GM19395 (cell line): ENCODE measurements around the gene NUP210L.
"Not testable (repeated sequence)": the region's sequence is repeated elsewhere in the genome, so short reads cannot be mapped to it uniquely, and the experiment has no call there.

ENCODE experiments used
- ATAC-seq: cut with Tn5 transposase; IDR thresholded peaks from one replicate; pipeline ENCODE4 v1.9.1; 2021; ENCODE audit warnings: mild to moderate bottlenecking, moderate library complexity; ENCODE audit not compliant: unreplicated experiment

The NUP210L gene

DNA sequence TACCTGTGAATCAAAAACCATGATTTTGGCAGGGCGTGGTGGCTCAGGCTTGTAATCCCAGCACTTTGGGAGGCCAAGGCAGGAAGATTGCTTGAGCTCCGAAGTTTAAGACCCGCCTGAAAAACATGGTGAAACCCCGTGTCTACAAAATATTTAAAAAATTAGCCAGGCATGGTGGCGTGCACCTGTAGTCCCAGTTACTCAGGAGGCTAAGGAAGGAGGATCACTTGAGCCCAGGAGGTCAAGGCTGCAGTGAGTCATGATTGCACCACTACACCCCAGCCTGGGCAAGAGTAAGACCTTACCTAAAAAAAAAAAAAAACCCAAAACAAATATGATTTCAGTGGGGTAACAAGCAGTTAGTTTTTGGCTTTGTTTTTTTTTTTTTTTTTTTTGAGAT is 54.7 kb downstream of the NUP210L start:
- not testable (repeated sequence) for ATAC-seq

DNA sequence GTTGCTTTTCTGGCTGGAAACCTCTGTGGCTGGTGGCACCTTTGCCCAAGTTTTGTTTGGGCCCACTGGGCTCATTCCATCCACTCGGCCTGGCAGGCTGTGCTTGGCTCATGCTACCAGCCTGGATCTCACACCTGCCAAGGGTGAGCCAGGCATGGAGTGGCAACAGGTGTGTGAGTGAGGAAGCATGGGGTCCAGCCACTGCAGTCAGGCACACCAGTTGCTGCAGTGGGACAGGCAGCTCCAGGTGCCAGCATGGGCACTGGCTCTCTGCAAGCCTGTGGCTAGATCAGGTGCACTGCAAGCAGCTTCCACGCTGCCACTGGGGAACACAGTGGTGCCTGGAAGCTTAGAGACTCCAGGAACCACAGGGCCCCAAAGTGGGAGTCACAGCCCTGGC is 57.0 kb downstream of the NUP210L start:
- ATAC-seq, result no peak

DNA sequence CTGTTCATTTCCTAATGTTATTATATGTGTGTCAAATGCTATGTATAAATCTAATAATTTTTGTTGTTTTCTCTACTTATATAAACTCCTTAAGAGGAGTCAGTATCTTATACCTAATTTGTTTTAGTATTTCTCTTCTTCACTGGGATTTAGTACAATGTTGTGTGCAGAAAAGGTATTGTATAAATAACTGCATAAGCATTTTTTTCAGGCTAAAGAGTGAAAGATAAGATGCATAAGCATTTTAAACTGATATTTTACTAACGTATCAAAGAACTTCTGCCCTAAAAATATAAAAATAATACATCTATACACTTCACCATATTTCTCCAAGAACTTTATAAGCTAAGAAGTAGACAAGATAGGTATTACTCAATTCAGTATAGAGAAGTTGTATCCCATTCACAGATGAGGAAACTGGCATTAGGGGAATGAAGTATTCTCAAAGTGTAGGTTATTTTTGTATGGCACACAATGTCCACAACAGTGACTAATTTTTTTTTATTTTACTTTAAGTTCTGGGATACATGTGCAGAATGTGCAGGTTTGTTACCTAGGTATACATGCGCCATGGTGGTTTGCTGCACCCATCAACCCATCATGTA is 59.3 kb downstream of the NUP210L start:
- no peak for ATAC-seq

DNA sequence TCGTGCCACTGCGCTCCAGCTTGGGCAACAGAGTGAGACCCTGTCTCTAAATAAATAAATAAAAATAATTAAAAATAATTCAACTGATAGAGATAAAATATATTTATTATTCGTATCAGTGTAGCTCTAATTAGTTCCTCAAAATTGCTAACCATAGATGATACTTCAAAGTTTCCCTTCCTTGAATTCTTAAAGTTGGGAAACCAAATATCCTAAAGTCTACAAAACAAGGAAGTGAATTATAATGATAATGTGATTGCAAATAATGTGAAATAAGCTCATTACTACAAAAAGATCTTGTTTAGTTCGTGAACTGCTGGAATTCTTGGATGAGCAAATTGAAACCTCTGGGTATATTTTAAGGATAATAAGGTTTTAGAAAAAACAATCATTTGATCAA is 60.5 kb downstream of the NUP210L start:
- no peak for ATAC-seq

DNA sequence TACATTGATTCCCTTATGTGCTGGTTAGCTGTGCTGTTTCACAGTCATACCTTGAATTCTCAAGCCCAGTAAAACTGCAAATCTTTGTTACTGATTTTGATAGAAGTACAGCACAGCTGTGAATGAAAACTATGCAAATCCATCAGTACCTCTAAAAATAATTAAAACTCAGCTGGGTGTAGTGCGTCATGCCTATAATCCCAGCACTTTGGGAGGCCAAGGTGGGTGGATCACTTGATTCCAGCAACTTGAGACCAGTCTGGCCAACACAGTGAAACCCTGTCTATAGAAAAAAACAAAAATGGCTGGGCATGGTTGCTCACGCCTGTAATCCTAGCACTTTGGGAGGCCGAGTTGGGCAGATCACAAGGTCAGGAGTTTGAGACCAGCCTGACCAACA is 61.2 kb downstream of the NUP210L start:
- no peak for ATAC-seq

DNA sequence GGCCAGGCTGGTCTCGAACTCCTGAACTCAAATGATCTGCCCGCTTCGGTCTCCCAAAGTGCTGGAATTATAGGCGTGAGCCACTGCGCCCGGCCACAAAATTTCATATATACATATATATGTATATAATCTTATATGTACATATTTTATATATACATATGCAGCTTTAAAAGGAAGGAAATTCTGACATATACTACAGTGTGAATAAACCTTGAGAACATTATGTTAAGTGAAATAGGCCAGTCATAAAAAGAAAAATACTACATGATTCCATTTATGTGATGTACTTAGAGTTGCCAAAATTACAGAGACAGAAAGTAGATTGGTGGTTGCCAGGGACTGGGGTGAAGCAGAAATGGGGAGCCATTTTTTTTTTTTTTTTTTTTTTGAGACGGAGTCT is 63.2 kb downstream of the NUP210L start:
- no peak for ATAC-seq

DNA sequence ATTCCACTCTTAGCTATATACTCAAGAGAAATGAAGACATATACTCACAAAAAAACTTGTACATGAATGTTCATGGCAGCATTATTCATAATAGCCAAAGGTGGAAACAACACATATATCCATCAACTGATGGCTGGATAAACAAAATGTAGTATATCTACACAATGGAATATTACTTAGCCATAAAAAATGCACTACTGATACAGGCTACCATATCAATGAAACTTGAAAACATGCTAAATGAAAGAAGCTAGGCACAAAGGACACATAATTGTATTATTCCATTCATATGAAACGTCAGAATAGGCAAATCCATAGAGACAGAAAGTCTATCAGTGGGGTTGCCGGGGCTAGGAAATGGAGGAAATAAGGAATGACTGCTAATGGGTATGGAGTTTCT is 67.3 kb downstream of the NUP210L start:
- no peak for ATAC-seq

DNA sequence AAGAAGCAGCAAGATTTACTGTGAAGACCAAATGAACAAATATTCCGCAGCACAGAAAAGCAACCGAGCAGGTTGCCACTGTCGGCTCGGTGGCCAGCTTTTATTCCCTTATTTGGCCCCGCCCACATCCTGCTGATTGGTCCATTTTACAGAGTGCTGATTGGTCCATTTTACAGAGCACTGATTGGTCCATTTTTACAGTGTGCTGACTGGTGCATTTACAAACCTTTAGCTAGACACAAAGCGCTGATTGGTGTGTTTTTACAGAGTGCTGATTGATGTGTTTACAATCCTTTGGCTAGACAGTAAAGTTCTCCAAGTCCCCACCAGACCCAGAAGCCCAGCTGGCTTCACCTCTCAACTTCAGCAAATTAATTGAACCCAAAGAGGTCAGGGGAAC is 71.8 kb downstream of the NUP210L start:
- ATAC-seq, result not testable (repeated sequence)

DNA sequence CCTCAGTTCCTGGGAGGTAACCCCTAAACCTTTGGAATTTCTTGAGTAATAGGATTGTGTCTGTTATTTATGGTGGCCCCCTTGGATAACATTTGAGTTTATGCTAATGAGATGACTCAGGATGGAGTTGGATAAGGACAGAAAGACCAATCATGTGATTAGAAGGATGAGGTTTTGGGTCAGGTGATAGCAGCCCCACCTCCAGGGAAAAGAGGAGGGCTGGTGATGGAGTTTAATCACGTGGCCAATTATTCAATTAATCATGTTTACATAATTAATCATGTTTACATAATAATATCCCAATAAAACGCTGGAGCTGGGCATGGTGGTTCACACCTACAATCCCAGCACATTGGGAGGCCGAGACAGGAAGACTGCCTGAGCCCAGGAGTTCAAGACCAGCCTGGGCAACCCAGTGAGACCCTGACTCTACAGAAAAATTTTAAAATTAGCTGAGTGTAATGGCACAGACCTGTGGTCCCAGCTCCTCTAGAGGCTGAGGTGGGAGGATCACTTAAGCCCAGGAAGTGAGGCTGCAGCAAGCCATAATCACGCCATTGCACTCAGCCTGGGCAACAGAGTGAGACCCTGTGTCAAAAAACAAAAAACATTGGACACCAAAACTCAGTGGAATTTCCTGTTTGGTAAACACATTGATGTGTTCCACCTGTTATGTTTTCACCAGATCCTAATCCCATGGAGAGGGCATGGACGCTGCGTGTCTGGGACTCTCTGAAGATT is 73.3 kb downstream of the NUP210L start:
- no peak for ATAC-seq

DNA sequence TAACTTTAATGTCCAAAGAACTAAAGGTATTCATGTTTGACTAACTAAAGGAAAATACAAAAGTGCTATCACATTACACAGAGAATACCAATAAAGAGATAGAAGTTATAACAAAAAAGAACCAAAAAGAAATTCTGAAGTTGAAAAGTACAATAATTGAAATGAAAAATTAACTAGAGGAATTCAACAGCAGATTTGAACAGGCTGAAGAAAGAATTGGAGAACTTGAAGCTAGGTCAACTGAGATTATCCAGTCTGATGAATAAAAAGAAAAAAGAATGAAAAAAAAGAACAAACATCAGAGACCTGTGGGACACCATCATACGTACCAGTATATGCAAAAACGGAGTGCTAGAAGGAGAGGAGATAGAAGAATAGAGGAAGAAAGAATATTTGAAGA is 78.5 kb downstream of the NUP210L start:
- no peak for ATAC-seq

DNA sequence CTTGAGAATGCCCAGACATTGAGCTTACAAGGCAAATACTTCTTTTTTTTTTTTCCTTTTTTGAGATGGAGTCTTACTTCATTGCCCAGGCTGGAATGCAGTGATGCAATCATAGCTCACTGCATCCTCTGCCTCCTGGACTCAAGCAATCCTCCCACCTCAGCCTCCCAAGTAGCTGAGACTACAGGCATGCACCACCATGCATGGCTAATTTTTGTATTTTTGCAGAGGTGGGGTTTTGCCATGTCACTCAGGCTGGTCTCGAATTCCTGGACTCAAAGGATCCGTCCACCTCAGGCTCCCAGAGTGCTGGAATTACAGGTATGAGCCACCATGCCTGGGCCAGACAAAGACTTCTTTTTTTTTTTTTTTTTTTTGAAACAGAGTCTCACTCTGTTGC is 79.1 kb downstream of the NUP210L start:
- no peak for ATAC-seq

DNA sequence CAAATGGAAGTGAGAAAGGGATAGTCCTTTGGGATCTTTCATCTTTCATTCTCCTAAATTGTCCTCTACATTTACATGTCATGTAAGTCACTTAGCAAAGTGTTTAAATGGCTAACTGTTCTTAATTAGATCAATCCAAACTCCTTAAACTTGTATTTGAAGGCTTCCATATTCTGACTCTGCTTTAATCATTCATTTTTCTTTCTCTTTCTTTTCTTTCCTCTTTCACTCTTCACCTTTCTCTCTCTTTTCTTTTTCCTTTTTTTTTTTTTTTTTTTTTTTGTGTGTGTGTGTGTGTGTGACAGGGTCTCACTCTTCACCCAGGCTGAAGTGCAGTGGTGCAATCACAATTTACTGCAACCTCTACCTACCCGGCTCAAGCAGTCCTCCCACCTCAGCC is 92.6 kb downstream of the NUP210L start:
- ATAC-seq, result no peak

DNA sequence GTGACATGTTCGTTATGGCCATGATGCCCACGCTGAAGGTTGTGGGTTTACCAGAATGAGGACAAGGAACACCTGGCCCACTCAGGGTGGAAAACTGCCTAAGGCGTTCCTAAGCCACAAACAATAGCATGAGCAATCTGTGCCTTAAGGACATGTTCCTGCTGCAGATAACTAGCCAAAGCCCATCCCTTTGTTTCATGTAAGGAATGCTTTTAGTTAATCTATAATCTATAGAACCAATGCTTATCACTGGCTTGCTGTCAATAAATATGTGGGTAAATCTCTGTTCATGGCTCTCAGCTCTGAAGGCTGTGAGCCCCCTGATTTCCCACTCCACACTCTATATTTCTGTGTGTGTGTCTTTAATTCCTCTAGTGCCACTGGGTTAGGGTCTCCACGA is 107.4 kb downstream of the NUP210L start:
- not testable (repeated sequence) for ATAC-seq

DNA sequence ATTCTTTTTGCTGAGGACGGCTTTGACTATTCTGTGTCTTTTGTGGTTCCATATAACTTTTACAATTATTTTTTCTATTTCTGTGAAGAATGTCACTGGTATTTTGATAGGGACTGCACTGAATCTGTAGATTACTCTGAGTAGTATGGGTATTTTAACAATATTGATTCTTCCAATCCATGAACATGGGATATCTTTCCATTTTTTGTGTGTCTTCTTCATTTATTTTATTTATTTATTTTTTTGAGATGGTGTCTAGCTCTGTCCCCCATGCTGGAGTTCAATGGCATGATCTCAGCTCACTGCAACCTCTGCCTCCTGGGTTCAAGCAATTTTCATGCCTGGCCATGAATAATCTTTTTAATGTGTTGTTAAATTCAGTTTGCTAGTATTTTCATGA is 121.2 kb downstream of the NUP210L start:
- ATAC-seq, result not testable (repeated sequence)

DNA sequence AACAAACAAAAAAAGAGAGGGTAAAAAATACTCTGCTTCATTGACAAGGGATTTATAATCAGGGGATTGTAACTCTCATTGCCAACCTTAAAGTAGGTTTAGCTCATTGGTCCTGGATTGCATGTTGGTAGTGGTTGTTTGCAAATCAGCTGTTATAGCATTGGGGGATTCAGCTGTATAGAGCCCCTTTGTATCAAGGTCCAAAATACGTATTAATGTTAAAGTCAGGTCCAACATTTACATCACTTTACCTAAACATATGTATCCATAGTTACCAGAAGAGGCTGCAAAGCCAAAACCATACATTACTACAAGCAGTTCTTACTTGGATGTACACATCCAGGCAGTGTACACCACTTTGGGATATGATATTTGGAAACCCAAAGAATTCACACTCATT is 134.9 kb downstream of the NUP210L start:
- no peak for ATAC-seq

DNA sequence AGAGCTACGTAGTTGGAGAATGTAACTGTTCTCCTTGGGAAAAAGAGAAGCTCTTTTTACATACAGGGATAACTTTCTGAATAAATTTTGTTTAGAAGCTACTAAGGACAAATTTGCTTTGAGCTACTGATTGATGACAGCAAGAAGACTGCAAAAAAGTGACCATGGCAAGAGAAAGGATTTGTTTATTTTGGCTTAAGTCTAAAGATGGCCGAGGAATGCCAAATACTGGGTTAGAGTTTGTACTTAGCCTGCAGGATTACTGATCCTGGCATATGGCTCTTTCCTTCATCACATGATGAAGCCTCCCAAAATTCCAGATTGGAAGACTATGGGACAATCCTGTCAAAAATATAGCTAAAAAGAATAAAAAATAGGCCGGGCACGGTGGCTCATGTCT is 135.6 kb downstream of the NUP210L start:
- no peak for ATAC-seq

DNA sequence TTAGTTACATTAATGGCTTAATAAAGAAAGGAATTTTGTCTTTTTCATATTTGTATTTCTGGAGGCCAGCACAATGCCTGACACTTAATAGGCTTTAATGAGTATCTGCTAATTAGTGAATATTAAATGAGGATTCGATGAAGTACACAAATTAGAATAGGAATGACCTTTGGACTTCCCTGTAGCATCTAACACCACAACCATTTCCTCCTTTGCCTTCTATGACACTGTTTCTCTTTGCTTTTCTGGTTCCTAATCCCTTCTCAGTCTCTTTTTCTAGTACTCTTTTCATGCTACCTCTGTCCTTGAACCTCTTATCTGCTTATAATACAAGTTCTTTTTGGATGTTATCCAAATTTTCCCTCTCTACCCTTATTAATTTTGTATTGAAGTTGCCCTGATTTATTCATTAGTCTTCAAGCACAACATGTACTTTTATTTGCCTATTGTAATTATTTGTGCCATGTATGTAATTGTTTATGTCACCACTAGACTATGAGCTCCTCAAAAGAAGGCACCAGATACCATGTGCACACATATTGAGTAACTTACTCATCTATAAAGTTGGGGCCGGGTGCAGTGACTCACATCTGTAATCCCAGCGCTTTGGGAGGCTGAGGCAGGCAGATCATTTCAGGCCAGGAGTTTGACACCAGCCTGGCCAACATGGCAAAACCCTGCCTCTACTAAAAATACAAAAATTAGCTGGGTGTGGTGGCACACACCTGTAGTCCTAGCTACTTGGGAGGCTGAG is 140.5 kb downstream of the NUP210L start:
- no peak for ATAC-seq

DNA sequence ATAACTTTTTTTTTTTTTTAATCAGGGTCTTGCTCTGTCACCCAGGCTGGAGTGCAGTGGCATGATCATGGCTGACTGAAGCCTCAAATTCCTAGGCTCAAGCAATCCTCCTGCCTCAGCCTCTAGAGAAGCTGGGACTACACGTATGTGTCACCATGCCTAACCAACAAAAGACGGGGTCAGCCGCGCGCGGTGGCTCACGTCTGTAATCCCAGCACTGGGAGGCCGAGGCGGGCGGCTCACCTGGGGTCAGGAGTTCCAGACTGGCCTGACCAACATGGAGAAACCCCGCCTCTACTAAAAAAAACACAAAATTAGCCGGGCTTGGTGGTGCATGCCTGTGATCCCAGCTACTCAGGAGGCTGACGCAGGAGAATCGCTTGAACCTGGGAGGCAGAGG is 142.3 kb downstream of the NUP210L start:
- not testable (repeated sequence) for ATAC-seq

DNA sequence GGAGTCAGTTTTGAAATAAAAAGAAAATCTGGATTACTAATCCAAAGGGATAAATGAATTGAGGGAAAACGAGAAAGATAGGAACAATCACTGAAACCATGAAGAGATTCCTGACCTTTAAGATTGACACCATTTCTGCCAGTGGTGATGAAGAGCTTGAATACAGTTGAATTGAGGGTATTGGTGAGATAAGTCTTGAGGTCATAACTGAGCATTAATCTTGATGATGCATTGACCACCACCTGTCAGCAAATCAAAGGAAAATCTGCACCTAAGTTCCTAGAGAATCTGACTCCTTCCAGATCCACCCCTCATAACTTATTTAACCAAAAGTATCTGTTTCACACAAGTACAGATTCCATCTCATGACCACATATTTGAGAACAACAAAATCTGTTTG is 142.7 kb downstream of the NUP210L start:
- no peak for ATAC-seq

DNA sequence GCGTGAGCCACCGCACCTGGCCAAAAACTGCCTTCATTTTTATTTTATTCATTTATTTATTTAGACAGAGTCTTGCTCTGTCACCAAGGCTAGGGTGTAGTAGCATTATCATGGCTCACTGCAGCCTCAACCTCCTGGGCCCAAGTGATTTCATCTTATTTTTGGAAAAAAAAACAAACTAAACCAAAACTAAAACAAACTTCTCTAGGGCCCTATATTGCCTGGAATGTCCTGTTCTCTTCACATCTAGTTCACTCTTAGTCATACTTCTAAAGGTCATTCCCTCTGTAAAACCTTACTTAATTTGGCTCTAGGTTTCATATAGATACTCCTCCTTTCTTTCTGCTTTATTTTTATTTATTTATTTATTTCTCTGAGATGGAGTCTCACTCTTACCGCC is 148.7 kb downstream of the NUP210L start:
- no peak for ATAC-seq

DNA sequence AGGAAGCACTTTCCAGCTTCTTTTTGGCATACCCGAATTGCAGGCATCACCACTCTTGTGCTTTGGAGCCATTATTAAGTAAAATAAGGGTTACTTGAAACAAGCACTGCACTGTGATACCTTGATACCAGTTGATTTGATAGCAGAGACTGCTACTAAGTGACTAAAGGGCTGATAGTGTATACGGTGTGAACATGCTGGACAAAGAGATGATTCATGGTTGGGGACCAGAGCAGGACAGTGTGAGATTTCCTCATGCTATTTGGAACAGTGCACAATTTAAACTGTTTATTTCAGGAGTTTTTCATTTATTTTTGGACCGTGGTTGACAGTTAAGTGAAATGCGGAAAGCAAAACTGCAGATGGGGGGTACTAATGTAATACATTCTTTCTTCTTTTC is 154.5 kb downstream of the NUP210L start:
- no peak for ATAC-seq

DNA sequence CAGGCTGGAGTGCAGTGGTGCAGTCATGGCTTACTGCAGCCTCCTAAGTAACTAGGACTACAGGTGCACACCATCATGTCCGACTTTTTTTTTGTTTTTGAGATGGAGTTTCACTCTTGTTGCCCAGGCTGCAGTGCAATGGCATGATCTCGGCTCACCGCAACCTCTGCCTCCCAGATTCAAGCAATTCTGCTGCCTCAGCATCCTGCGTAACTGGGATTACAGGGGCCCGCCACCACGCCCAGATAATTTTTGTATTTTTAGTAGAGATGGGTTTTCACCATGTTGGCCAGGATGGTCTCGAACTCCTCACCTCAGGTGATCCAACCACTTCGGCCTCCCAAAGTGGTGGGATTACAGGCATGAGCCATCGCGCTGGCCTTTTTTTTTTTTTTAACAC is 158.0 kb downstream of the NUP210L start:
- ATAC-seq, result not testable (repeated sequence)
